Measurements from ENCODE around the gene TNF.
"Not testable (repeated sequence)": the region's sequence is repeated elsewhere in the genome, so short reads cannot be mapped to it uniquely, and the experiment has no call there.

DNA sequence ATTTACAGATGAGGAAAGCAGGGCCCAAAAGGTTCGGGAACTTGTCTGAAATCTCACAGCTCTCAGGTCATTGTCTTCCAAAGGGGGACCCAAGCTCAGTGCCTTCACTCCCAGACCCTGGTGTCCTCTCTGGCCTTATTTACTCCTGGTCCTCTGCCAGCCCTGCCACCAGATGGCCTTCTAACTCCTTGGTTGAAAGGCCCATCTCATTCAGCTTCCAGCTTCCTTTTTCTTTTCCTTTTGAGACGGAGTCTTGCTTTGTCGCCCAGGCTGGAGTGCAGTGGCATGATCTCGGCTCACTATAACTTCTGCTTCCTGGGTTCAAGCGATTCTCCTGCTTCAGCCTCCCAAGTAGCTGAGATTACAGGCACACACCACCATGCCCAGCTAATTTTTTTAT, 24.0 kb upstream of the TNF start:
- TF ChIP-seq, protein P1, sequence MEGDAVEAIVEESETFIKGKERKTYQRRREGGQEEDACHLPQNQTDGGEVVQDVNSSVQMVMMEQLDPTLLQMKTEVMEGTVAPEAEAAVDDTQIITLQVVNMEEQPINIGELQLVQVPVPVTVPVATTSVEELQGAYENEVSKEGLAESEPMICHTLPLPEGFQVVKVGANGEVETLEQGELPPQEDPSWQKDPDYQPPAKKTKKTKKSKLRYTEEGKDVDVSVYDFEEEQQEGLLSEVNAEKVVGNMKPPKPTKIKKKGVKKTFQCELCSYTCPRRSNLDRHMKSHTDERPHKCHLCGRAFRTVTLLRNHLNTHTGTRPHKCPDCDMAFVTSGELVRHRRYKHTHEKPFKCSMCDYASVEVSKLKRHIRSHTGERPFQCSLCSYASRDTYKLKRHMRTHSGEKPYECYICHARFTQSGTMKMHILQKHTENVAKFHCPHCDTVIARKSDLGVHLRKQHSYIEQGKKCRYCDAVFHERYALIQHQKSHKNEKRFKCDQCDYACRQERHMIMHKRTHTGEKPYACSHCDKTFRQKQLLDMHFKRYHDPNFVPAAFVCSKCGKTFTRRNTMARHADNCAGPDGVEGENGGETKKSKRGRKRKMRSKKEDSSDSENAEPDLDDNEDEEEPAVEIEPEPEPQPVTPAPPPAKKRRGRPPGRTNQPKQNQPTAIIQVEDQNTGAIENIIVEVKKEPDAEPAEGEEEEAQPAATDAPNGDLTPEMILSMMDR (IDR thresholded peaks at IDR 0.05), result not testable (repeated sequence)
- TF ChIP-seq POLR2A, POLR2AphosphoS5, EP300 (IDR thresholded peaks at IDR 0.05): not testable (repeated sequence)
